ENCODE measurements around the gene FFAR4.

Gene FFAR4

DNA sequence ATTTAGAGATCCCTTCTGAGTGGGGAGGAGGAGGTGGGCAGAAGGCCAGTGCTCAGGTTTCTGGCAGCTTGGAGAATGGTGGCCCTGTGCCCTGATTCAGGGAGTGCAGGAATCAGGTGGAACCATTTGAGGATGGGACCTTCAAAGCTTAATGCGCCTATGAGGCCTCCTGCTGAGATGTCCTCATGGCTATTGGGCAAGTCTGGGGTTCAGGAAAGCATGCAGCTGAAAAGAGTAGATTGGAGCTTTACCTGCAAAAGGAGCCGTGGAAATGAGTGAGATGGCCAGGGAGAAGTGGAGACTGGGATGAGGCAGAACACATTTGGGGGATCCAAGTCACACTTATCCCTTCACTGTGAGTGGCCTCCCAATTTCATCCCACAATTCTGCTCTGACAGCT lies 6.1 kb downstream of the FFAR4 start:
- no peak for DNase-seq (ENCODE audit: low read depth in 2 of 2)

- DNase-seq (ENCODE audit: low read depth in 2 of 2), result no peak
Observed at GRCh38 chr10:93573051-93573909, 6.8 kb downstream of the FFAR4 start.

GRCh38 chr10:93573924-93574323 lies 7.5 kb downstream of the FFAR4 start:
- no peak for DNase-seq (ENCODE audit: low read depth in 2 of 2)

DNA sequence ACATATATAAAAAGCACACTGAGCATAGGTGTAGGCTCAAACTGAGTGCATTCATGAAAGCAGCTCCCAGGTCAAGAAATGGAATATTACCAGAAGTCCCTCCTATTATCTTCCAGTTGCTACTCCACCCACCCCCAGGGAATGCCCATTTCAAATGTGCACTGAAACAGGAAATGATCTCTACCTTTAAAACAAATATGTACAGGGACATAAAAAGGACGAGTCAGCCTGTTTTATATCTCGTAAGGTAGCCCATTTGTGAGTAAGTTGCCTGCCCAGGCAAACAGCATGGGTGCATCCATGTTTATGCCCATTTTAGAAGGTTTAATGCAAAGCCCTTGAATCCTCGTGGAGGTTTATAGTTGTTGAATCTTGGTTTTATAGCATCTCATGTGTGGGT lies 10.4 kb downstream of the FFAR4 start:
- DNase-seq (ENCODE audit: low read depth in 2 of 2), result no peak

DNA sequence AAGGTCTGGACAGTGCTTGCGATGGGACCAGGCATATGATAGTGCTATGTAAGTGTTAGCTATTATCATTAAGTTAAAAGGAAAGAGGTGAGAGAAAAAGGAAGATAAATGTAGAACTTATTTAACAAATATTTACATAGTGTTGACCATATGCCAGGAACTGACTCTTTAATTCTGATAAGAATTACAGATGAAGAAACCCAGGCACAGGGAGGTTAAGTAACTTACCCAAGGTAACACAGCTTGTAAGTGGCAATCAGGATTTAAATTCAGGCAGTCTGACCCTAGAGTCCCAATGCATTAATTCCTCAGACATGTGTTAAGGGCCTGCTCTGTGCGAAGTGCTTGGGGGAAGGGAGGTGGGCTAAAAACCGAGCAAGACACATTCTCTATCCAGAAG lies 11.1 kb downstream of the FFAR4 start:
- no peak for DNase-seq (ENCODE audit: low read depth in 2 of 2)

DNA sequence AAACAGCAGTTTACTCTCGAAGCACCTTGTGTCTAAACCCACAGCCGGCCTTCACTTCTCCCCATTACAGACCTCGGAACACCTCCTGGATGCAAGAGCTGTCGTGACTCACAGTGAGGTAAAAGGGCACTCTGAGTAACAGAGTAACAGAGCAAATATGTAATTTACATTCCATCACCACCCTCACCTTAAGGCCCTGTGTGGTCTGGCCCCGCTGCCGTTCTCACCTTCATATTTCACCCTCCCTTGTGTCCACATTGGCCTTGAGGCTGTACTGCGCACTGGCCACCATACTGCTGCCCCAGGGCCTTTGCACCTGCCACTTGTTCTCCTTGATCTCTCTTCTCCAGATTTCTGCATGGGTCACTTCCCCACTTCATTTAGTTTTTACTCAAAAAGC lies 12.6 kb downstream of the FFAR4 start:
- no peak for DNase-seq (ENCODE audit: low read depth in 2 of 2)

DNA sequence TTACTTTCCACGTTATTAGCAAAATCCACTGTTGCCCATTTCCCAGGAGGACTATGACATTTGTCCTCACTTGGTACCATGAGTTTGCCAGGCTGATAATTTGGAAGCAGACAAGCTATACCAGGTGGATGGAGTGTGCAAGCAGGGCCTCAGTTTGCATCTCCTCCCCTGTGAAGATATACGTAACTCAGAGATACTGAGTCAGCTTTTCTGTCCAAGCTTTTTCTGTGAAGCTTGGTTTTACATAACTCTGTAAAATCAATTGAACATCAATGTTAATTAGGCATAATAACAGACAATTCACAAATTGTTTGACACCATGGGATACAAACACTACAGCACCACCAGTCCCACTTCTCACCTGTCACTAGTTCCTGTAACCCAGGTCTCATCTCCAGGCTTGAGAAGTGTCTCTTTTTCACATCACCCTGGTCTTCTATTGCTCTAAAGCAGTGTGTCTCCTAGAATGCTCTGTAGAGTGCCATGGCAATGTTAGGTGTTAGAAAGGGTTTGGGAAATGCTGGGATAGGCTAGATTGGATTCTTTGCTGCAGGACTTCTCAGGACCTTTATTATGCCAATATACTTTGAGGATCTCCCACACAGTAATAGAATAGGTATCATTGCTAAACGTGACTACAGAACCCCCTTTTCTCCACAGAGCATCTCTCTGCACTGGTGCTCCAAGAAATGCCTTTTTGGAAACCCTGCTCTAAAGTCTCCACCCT lies 13.7 kb downstream of the FFAR4 start:
- DNase-seq (ENCODE audit: low read depth in 2 of 2), result no peak

DNA sequence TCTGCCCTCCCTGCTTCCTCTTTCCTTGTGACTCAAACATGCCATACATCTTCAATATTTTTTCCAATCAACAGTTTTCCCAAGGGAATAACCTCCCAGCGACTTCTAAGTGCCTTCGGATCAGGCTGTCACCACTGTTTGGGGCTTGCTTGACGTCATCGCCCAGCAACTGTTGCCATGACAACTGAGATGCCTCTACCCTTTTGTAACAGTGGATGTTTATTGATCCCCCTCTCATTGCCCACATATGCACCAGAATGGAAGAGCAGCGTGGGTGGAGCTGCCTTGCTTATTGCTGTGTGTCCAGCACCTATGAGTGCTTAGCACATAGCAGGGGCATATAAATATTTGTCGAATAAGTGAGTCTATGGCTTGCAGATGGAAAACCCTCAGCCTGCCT lies 14.4 kb downstream of the FFAR4 start:
- DNase-seq (ENCODE audit: low read depth in 2 of 2), result no peak

GRCh38 chr10:93584445-93584844 lies 18.0 kb downstream of the FFAR4 start:
- DNase-seq (ENCODE audit: low read depth in 2 of 2), result no peak

GRCh38 chr10:93589648-93590562 lies 23.4 kb downstream of the FFAR4 start:
- DNase-seq (ENCODE audit: low read depth in 2 of 2), result no peak

- DNase-seq (ENCODE audit: low read depth in 2 of 2), result no peak
Observed at GRCh38 chr10:93590638-93591037, 24.2 kb downstream of the FFAR4 start.

DNA sequence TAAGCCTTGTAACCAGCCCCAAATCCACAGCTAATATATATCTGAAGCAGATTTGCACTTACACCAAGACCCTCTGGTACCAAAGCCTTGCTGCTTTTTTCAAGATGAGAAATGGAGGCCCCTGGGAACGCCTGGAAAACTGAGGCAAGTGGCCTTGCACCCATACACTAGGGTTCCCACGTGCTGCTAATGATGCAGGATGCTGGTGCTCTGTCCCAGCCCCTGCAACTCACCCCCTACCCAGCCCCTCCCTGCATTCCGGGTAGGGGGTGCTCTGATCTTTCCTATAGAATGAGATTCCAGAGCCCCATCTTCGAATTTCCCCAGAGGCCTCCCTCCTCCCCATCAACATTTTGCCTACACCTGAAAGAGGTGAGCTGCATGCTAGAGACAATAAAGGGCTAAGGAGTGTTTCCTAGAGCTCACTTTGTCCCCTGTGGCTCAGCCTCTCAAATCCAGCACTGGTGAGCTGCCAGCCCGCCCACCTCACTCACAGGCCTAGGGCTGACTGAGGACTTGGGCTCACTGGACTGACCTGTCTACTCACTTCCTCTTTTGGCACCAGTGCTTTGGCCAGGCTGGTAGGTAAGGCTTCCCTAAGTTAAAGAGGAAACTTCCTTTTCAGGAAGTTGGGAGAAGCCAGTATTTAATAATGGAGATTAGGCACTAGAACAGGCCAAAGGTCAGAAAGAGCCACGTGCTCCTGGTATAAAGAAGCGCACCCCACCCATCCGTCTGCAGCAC lies 24.8 kb downstream of the FFAR4 start:
- DNase-seq (ENCODE audit: low read depth in 2 of 2), result no peak

DNA sequence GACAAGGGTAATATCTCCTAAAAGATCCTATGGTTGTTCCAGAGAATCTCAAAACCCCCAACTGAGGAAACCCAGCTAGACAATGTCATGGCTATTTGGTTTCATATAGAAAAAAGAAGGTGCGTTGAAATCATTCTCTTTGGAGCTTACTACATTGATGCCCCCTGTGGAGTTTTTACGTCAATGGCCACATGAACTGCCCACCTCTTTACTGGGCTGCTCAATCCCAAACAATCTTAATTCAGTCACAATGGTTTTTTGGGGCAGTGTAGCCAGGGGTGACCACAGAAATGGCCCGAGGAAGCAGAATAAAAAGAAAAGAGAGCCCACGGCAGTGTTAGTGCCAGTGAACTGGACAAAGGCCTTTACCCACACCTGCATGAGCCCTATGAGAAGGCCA lies 26.8 kb downstream of the FFAR4 start:
- no peak for DNase-seq (ENCODE audit: low read depth in 2 of 2)

DNA sequence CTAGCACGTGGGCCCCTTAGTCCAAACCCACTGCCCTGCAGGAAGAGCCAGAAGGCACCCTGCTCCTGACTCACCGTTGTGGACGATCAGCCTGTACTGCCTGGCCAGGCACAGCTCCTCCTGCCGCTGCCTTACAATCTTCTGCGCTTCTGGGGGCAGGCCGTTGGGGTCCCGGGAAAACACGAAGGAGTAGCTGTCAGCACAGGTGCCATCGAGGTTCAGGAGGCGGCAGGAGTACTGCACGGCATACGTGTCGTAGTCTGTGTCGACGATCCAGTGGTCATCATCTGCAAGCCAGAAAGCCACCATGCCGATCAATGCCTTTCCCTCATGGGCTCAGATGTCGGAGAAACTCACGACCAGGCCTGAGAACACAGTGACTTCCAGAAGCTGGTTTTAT lies 27.3 kb downstream of the FFAR4 start:
- DNase-seq (ENCODE audit: low read depth in 2 of 2), result no peak

GRCh38 chr10:93594518-93594917 lies 28.1 kb downstream of the FFAR4 start:
- DNase-seq (ENCODE audit: low read depth in 2 of 2), result no peak

GRCh38 chr10:93595378-93596161 lies 29.1 kb downstream of the FFAR4 start:
- no peak for DNase-seq (ENCODE audit: low read depth in 2 of 2)

- no peak for DNase-seq (ENCODE audit: low read depth in 2 of 2)
Observed at GRCh38 chr10:93596539-93596938, 30.1 kb downstream of the FFAR4 start.

DNA sequence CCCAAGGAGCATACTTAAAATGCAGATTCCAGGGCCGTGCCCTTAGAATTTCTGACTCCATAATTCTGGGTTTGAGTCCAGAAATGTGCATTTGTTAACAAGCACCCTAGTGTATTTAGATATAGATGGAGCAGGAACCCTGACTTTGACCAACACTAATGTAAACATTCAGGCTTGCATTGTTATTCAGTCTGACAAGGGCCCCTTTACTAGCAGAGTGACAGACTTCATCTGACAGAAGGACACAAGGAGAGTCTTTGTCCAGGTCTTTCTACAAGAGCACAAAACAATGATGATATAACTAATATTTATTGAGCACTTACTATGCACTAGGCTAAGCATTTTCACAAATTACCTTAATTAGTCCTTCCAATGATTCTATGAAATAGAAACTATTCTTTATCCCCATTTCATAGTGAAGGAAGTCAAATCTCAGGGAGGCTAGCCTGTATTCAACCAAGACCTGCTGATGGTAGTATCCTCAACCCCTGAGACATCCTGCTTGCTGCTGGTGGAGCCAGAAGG lies 30.7 kb downstream of the FFAR4 start:
- no peak for DNase-seq (ENCODE audit: low read depth in 2 of 2)

- no peak for DNase-seq (ENCODE audit: low read depth in 2 of 2)
Observed at GRCh38 chr10:93598157-93598556, 31.7 kb downstream of the FFAR4 start.

DNA sequence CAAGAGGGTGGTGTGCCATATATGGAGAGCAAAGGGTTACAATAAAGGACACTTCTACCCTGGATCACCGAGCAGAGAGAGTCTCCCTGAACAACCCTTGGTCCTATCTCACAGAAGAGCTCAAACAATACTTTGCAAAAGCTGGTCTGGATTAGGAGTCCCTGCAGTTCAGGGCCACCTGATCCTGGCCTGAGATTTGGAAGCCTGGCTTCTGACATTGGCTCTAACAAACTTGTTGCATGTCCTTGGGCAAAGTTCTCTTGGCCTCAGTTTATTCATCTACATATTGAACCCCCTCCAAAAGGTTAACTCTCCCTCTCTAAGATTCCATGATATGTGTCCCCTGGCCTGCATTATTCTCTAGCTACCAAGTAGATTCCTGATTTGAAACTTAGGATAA lies 32.9 kb downstream of the FFAR4 start:
- DNase-seq (ENCODE audit: low read depth in 2 of 2), result no peak
